ENCODE results near the gene TEC.
"Not testable (repeated sequence)": the region's sequence is repeated elsewhere in the genome, so short reads cannot be mapped to it uniquely, and the experiment has no call there.

The TEC gene

GRCh38 chr4:48300004-48300403 is 30.4 kb upstream of the TEC start:
- no peak for DNase-seq (ENCODE audit: low spot score)
- TF ChIP-seq, protein P1, sequence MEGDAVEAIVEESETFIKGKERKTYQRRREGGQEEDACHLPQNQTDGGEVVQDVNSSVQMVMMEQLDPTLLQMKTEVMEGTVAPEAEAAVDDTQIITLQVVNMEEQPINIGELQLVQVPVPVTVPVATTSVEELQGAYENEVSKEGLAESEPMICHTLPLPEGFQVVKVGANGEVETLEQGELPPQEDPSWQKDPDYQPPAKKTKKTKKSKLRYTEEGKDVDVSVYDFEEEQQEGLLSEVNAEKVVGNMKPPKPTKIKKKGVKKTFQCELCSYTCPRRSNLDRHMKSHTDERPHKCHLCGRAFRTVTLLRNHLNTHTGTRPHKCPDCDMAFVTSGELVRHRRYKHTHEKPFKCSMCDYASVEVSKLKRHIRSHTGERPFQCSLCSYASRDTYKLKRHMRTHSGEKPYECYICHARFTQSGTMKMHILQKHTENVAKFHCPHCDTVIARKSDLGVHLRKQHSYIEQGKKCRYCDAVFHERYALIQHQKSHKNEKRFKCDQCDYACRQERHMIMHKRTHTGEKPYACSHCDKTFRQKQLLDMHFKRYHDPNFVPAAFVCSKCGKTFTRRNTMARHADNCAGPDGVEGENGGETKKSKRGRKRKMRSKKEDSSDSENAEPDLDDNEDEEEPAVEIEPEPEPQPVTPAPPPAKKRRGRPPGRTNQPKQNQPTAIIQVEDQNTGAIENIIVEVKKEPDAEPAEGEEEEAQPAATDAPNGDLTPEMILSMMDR (IDR thresholded peaks at IDR 0.05; ENCODE audit: extremely low read depth, missing control alignments): no peak

GRCh38 chr4:48299560-48299959 is 29.9 kb upstream of the TEC start:
- TF ChIP-seq, protein P1 (IDR thresholded peaks at IDR 0.05; ENCODE audit: extremely low read depth, missing control alignments): no peak
- DNase-seq (ENCODE audit: low spot score): no peak

DNA sequence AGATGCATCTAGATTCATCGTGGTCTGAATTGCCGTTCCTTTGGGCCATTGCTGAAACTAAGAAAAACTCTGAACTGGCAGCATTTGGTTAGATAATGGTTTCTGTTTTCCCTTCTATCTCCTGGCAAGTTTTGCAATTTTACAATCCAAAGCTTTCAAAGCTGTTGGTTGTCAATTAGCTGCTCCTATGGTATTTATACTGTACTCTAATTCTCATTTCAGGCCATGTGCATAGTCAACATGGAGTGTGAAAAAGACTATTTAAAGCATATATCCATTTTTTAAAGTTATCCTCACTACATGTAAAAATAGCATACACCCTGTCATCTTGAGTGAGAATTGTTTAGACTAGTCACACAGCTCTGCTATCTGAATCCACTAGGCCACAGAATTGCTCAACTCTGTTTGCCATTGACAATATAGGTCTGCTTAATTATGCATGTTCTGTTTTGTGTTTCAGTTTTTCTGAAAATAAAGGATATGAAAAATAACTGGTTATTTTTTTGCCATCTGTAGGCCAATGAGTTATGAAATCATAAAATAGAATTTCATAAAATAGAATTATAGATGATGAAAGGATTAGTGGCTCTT is 27.7 kb upstream of the TEC start:
- no peak for DNase-seq (ENCODE audit: low spot score)
- TF ChIP-seq, protein P1 (IDR thresholded peaks at IDR 0.05; ENCODE audit: extremely low read depth, missing control alignments): no peak

GRCh38 chr4:48296365-48296764 is 26.7 kb upstream of the TEC start:
- peak; percentile 64 for DNase-seq (ENCODE audit: low spot score)
- TF ChIP-seq, protein P1 (IDR thresholded peaks at IDR 0.05; ENCODE audit: extremely low read depth, missing control alignments): no peak

DNA sequence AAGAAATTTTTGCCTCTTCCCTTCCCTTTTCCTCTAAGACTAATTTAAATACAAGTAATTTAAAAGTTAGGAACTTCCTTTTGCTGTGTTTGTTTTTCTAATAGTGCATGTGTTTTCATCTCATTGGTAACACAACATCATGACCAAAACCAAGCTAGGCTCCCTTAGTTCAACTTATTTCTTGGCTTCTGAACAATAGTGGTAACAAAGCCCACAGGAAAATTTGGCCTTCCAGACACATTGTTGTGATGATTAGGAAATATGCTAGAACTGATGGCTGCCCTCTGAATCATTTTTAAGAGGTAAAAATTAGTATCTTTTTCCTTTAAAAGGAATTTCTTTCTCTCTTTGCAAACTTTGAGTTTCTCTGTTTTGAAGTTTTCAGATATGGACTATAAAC is 25.5 kb upstream of the TEC start:
- TF ChIP-seq, protein P1 (IDR thresholded peaks at IDR 0.05; ENCODE audit: extremely low read depth, missing control alignments): no peak
- no peak for DNase-seq (ENCODE audit: low spot score)

- not testable (repeated sequence) for DNase-seq (ENCODE audit: low spot score)
These were observed 22.7 kb upstream of the TEC start for GRCh38 chr4:48292218-48292790.

DNA sequence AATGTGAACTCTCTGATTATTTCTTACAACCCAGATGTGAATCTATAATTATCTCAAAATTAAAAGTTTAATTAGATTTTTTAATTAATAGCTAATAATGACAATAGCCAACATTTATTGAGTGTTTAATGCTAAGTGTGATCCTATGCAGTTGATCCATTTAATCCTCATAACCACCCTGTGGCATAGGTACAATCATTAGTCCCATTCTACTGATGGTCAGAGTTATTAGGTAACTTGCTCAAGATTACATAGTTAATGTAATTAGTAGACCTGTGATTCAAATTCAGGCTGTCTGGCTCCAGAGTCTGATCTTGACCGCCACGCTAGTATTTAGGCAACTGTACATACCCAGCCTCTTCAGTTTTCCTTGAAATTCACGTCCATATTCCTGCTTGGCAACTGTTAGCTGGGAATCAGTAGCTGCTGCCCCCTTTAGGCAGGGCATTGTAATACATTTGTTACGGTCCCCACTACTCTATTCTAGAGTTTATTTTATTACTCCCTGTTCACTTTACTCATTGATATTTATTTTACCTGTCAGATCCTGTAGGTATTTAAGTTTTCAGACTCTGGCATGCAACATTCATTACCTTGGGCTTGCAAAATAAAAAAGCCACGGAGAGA is 20.6 kb upstream of the TEC start:
- TF ChIP-seq, protein P1 (IDR thresholded peaks at IDR 0.05; ENCODE audit: extremely low read depth, missing control alignments): peak; percentile 58

GRCh38 chr4:48286060-48286459 is 16.4 kb upstream of the TEC start:
- DNase-seq (ENCODE audit: low spot score): not testable (repeated sequence)

More for the DNA sequence above, 20.6 kb upstream of the TEC start:
- DNase-seq (ENCODE audit: low spot score): peak; percentile 70

GRCh38 chr4:48285640-48286039 is 16.0 kb upstream of the TEC start:
- DNase-seq (ENCODE audit: low spot score): not testable (repeated sequence)

Data from GM20000 (cell line).